Thyroid gland (tissue), 4 donors: ENCODE measurements around the gene CBL.

Experiments used
- POLR2A ChIP-seq, 2 donors: fragments of 450-650 bp; IDR thresholded peaks; one replicate each; pipeline ENCODE4 v1.6.1; 2017; ENCODE audit warnings: antibody characterized with exemption in 2 of 2, mild to moderate bottlenecking in 2 of 2, moderate library complexity in 1 of 2
- TF ChIP-seq, protein P1 (sequence below), 6 experiments: fragments of 200-600 bp in 3 of 6; fragments of 450-650 bp in 3 of 6; sonication (generic) in 3 of 6; IDR thresholded peaks; one replicate each; pipeline ENCODE4 v1.5.1; 2016 to 2019; ENCODE audit warnings: antibody characterized with exemption in 6 of 6, mild to moderate bottlenecking in 2 of 6, inconsistent platforms in 1 of 6, moderate library complexity in 1 of 6

DNA sequence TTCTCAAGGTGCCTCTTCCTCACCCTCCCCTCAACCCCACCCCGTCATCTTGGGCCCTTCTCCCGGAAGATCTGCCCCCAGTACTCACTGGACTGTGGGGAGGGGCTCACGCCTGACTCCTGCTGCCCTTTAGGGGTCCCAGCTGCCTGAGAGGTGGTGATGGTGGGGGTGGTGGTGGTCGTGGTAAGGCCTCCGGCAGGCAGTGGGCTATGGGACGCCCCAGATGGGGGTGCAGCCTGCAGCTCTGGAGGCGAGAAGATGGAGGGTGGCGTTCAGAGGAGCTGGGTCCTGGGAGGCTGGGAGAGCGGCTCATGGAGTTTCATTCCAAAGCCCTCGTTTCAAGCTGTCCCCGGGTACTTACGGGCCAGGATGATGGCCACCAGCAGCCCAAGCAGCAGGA is 139.5 kb downstream of the CBL start:
- TF ChIP-seq, protein P1, sequence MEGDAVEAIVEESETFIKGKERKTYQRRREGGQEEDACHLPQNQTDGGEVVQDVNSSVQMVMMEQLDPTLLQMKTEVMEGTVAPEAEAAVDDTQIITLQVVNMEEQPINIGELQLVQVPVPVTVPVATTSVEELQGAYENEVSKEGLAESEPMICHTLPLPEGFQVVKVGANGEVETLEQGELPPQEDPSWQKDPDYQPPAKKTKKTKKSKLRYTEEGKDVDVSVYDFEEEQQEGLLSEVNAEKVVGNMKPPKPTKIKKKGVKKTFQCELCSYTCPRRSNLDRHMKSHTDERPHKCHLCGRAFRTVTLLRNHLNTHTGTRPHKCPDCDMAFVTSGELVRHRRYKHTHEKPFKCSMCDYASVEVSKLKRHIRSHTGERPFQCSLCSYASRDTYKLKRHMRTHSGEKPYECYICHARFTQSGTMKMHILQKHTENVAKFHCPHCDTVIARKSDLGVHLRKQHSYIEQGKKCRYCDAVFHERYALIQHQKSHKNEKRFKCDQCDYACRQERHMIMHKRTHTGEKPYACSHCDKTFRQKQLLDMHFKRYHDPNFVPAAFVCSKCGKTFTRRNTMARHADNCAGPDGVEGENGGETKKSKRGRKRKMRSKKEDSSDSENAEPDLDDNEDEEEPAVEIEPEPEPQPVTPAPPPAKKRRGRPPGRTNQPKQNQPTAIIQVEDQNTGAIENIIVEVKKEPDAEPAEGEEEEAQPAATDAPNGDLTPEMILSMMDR (IDR thresholded peaks at IDR 0.05), result no peak
- TF ChIP-seq POLR2A (IDR thresholded peaks at IDR 0.05), result no peak
